ENCODE data around the gene DEFB129. TPM values are rescaled to one million over a fixed set of nuclear protein-coding genes. Genes with fewer than 3 reads are reported as not detected.
"Not testable (repeated sequence)": the region's sequence is repeated elsewhere in the genome, so short reads cannot be mapped to it uniquely, and the experiment has no call there.

Gene DEFB129, protein sequence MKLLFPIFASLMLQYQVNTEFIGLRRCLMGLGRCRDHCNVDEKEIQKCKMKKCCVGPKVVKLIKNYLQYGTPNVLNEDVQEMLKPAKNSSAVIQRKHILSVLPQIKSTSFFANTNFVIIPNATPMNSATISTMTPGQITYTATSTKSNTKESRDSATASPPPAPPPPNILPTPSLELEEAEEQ
- polyA plus RNA-seq (2013), result not detected

GRCh38 chr20:226958-227357 lies at the start of gene DEFB129:
DEFB129 (plus strand) TSS chr20:227258; CDS start chr20:227289, 31 bp downstream.
- 96% methylated on average over 2 of the region's 3 CpGs for WGBS (ENCODE audit: insufficient coverage)
- CTCF ChIA-PET, result interaction anchor here (0.7 to 4.5 kb wide), 8 partner anchors 10 to 40 kb away, joined by 3 to 19 read pairs (median 4); no protein-coding TSS in a partner anchor

DNA sequence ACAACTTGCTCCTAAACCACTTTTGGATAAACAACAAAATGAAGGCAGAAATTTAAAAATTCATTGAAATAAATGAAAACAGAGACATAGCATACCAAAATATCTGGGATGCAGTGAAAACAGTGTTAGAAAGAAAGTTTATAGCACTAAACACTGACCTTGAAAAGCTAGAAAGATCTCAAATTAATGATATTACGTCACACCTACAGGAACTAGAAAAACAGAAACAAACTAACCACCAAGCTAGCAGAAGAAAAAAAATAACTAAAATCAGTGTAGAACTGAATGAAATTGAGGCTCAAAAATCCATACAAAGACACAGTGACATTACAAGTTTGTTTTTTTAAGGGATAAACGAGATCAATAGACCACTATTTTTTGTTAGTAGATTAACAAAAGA lies 42.8 kb upstream of the DEFB129 start:
- no peaks in the 10 kb centered on the region for H3K36me3 ChIP-seq (ENCODE audit: control insufficient read depth in 4 of 4, insufficient read depth in 4 of 4, low read length in 3 of 4)
- ChIA-PET POLR2A (no interaction called here), CTCF (no interaction called here)
- WGBS (ENCODE audit: insufficient coverage), result no CpG with 5 or more reads among the region's 2 CpGs
- no peaks in the 10 kb centered on the region for H3K4me1 ChIP-seq (ENCODE audit: control extremely low read depth in 1 of 4, control insufficient read depth in 4 of 4, insufficient read depth in 4 of 4, low read length in 3 of 4)
- peaks cover 0 to 10% (median 3%) of the 10 kb centered on the region in 5 experiments for H3K27me3 ChIP-seq (replicated peaks in 2 of 5; ENCODE audit: control insufficient read depth in 4 of 5, insufficient read depth in 5 of 5, low read length in 4 of 5)
- peaks cover 0 to 18% (median 2%) of the 10 kb centered on the region in 5 experiments for H3K9me3 ChIP-seq (ENCODE audit: control extremely low read depth in 1 of 5, control insufficient read depth in 4 of 5, insufficient read depth in 2 of 5, low read depth in 1 of 5, low read length in 4 of 5)
- no peak overlapping the region for H3K4me3 ChIP-seq (ENCODE audit: control insufficient read depth in 1 of 7, extremely low read depth in 1 of 7, insufficient read depth in 4 of 7, low read depth in 2 of 7, low read length in 6 of 7)
- DNase-seq, result no peak
- H3K27ac ChIP-seq (ENCODE audit: insufficient read depth in 1 of 2, low read depth in 1 of 2, low read length in 2 of 2, poor library complexity in 1 of 2, severe bottlenecking in 2 of 2), result no peak overlapping the region

More at GRCh38 chr20:226958-227357, at the start of gene DEFB129:
- Histone ChIP-seq H3K9me3 (ENCODE audit: control extremely low read depth in 1 of 5, control insufficient read depth in 4 of 5, insufficient read depth in 2 of 5, low read depth in 1 of 5, low read length in 4 of 5) (no peaks in the 10 kb centered on the region), H3K4me1 (ENCODE audit: control extremely low read depth in 1 of 4, control insufficient read depth in 4 of 4, insufficient read depth in 4 of 4, low read length in 3 of 4) (peaks cover 6 to 16% (median 13%) of the 10 kb centered on the region in 4 experiments), H3K27ac (ENCODE audit: insufficient read depth in 1 of 2, low read depth in 1 of 2, low read length in 2 of 2, poor library complexity in 1 of 2, severe bottlenecking in 2 of 2) (no peak within 1 kb of the TSS), H3K4me3 (ENCODE audit: control insufficient read depth in 1 of 7, extremely low read depth in 1 of 7, insufficient read depth in 4 of 7, low read depth in 2 of 7, low read length in 6 of 7) (peak within 1 kb of the TSS in 1 of 7 experiments; percentile 33), H3K27me3 (replicated peaks in 2 of 5; ENCODE audit: control insufficient read depth in 4 of 5, insufficient read depth in 5 of 5, low read length in 4 of 5) (no peaks in the 10 kb centered on the region), H3K36me3 (ENCODE audit: control insufficient read depth in 4 of 4, insufficient read depth in 4 of 4, low read length in 3 of 4) (no peaks in the 10 kb centered on the region)
- POLR2A ChIA-PET, result interaction anchor here (0.6 kb wide), 1 partner anchor 431 kb away, joined by 5 read pairs; no protein-coding TSS in a partner anchor
- DNase-seq, result no peak

GRCh38 chr20:187733-188132 lies 39.3 kb upstream of the DEFB129 start:
- ChIA-PET CTCF (no interaction called here), POLR2A (no interaction called here)
- H3K36me3 ChIP-seq (ENCODE audit: control insufficient read depth in 4 of 4, insufficient read depth in 4 of 4, low read length in 3 of 4), result no peaks in the 10 kb centered on the region
- H3K4me3 ChIP-seq (ENCODE audit: control insufficient read depth in 1 of 7, extremely low read depth in 1 of 7, insufficient read depth in 4 of 7, low read depth in 2 of 7, low read length in 6 of 7), result no peak overlapping the region
- H3K27ac ChIP-seq (ENCODE audit: insufficient read depth in 1 of 2, low read depth in 1 of 2, low read length in 2 of 2, poor library complexity in 1 of 2, severe bottlenecking in 2 of 2), result no peak overlapping the region
- H3K27me3 ChIP-seq (replicated peaks in 2 of 5; ENCODE audit: control insufficient read depth in 4 of 5, insufficient read depth in 5 of 5, low read length in 4 of 5), result peaks cover 0 to 7% (median 4%) of the 10 kb centered on the region in 5 experiments
- no peaks in the 10 kb centered on the region for H3K4me1 ChIP-seq (ENCODE audit: control extremely low read depth in 1 of 4, control insufficient read depth in 4 of 4, insufficient read depth in 4 of 4, low read length in 3 of 4)
- DNase-seq, result no peak
- 38% methylated on average over 1 of the region's 2 CpGs for whole genome bisulfite sequencing (ENCODE audit: insufficient coverage)
- peaks cover 0 to 21% (median 4%) of the 10 kb centered on the region in 5 experiments for H3K9me3 ChIP-seq (ENCODE audit: control extremely low read depth in 1 of 5, control insufficient read depth in 4 of 5, insufficient read depth in 2 of 5, low read depth in 1 of 5, low read length in 4 of 5)

- H3K27ac ChIP-seq (ENCODE audit: insufficient read depth in 1 of 2, low read depth in 1 of 2, low read length in 2 of 2, poor library complexity in 1 of 2, severe bottlenecking in 2 of 2), result no peak within 1 kb of the TSS
- WGBS (ENCODE audit: insufficient coverage), result 78% methylated on average over 5 of the region's 7 CpGs
- H3K27me3 ChIP-seq (replicated peaks in 2 of 5; ENCODE audit: control insufficient read depth in 4 of 5, insufficient read depth in 5 of 5, low read length in 4 of 5), result peaks cover 0 to 9% (median 4%) of the 10 kb centered on the region in 5 experiments
- no peak within 1 kb of the TSS for H3K4me3 ChIP-seq (ENCODE audit: control insufficient read depth in 1 of 7, extremely low read depth in 1 of 7, insufficient read depth in 4 of 7, low read depth in 2 of 7, low read length in 6 of 7)
- ChIA-PET POLR2A (no interaction called here), CTCF (no interaction called here)
- no peaks in the 10 kb centered on the region for H3K36me3 ChIP-seq (ENCODE audit: control insufficient read depth in 4 of 4, insufficient read depth in 4 of 4, low read length in 3 of 4)
- peaks cover 0 to 9% (median 4%) of the 10 kb centered on the region in 5 experiments for H3K9me3 ChIP-seq (ENCODE audit: control extremely low read depth in 1 of 5, control insufficient read depth in 4 of 5, insufficient read depth in 2 of 5, low read depth in 1 of 5, low read length in 4 of 5)
- H3K4me1 ChIP-seq (ENCODE audit: control extremely low read depth in 1 of 4, control insufficient read depth in 4 of 4, insufficient read depth in 4 of 4, low read length in 3 of 4), result no peaks in the 10 kb centered on the region
- DNase-seq, result no peak
These were observed 37.4 kb upstream of the DEFB129 start, which contains the start of gene DEFB128 for GRCh38 chr20:189611-190010. DEFB128 (minus strand) TSS chr20:189711; CDS start chr20:189623, 88 bp downstream.

GRCh38 chr20:198225-198624 lies 28.8 kb upstream of the DEFB129 start:
- no peak overlapping the region for H3K4me3 ChIP-seq (ENCODE audit: control insufficient read depth in 1 of 7, extremely low read depth in 1 of 7, insufficient read depth in 4 of 7, low read depth in 2 of 7, low read length in 6 of 7)
- no CpG with 5 or more reads among the region's 1 CpG for whole genome bisulfite sequencing (ENCODE audit: insufficient coverage)
- ChIA-PET POLR2A (no interaction called here), CTCF (no interaction called here)
- H3K27ac ChIP-seq (ENCODE audit: insufficient read depth in 1 of 2, low read depth in 1 of 2, low read length in 2 of 2, poor library complexity in 1 of 2, severe bottlenecking in 2 of 2), result no peak overlapping the region
- no peaks in the 10 kb centered on the region for H3K9me3 ChIP-seq (ENCODE audit: control extremely low read depth in 1 of 5, control insufficient read depth in 4 of 5, insufficient read depth in 2 of 5, low read depth in 1 of 5, low read length in 4 of 5)
- no peaks in the 10 kb centered on the region for H3K36me3 ChIP-seq (ENCODE audit: control insufficient read depth in 4 of 4, insufficient read depth in 4 of 4, low read length in 3 of 4)
- DNase-seq, result no peak
- no peaks in the 10 kb centered on the region for H3K4me1 ChIP-seq (ENCODE audit: control extremely low read depth in 1 of 4, control insufficient read depth in 4 of 4, insufficient read depth in 4 of 4, low read length in 3 of 4)
- peaks cover 0 to 9% (median 0%) of the 10 kb centered on the region in 5 experiments for H3K27me3 ChIP-seq (replicated peaks in 2 of 5; ENCODE audit: control insufficient read depth in 4 of 5, insufficient read depth in 5 of 5, low read length in 4 of 5)

DNA sequence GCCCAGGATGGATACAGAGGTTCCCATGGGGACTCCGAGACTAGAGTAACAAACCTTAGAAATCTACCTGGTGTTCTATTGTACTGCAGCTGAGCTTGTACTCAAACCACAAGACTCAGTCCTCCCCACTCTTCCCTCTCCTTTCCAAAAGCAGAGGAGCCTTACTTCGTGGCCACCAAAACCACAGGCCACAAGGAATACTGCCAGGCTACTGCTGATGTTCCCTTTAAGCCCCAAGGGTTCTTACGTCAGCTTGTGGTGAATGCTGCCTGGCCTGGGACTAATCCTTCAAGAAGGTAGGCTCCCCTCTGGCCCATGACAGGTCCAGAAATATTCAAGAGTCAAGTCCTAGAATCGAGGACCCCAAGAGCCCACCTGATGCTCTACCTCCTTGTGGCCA lies 27.1 kb upstream of the DEFB129 start:
- POLR2A ChIA-PET, result no interaction called here
- 71% methylated on average over 4 of the region's 4 CpGs for WGBS (ENCODE audit: insufficient coverage)
- Histone ChIP-seq H3K4me3 (ENCODE audit: control insufficient read depth in 1 of 7, extremely low read depth in 1 of 7, insufficient read depth in 4 of 7, low read depth in 2 of 7, low read length in 6 of 7) (no peak overlapping the region), H3K27ac (ENCODE audit: insufficient read depth in 1 of 2, low read depth in 1 of 2, low read length in 2 of 2, poor library complexity in 1 of 2, severe bottlenecking in 2 of 2) (no peak overlapping the region), H3K27me3 (replicated peaks in 2 of 5; ENCODE audit: control insufficient read depth in 4 of 5, insufficient read depth in 5 of 5, low read length in 4 of 5) (peaks cover 0 to 7% (median 0%) of the 10 kb centered on the region in 5 experiments), H3K36me3 (ENCODE audit: control insufficient read depth in 4 of 4, insufficient read depth in 4 of 4, low read length in 3 of 4) (no peaks in the 10 kb centered on the region), H3K4me1 (ENCODE audit: control extremely low read depth in 1 of 4, control insufficient read depth in 4 of 4, insufficient read depth in 4 of 4, low read length in 3 of 4) (no peaks in the 10 kb centered on the region), H3K9me3 (ENCODE audit: control extremely low read depth in 1 of 5, control insufficient read depth in 4 of 5, insufficient read depth in 2 of 5, low read depth in 1 of 5, low read length in 4 of 5) (no peaks in the 10 kb centered on the region)
- DNase-seq, result peak in 1 of 3 donors; percentile 11
- CTCF ChIA-PET, result no interaction called here

DNA sequence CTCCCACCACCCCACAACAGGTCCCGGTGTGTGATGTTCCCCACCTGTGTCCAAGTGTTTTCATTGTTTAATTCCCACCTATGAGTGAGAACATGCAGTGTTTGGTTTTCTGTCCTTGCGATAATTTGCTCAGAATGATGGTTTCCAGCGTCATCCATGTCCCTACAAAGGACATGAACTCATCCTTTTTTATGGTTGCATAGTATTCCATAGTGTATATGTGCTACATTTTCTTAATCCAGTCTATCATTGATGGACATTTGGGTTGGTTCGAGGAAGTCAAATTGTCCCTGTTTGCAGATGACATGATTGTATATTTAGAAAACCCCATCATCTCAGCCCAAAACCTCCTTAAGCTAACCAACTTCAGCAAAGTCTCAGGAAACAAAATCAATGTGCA lies 23.4 kb upstream of the DEFB129 start:
- H3K36me3 ChIP-seq (ENCODE audit: control insufficient read depth in 4 of 4, insufficient read depth in 4 of 4, low read length in 3 of 4); H3K9me3 ChIP-seq (ENCODE audit: control extremely low read depth in 1 of 5, control insufficient read depth in 4 of 5, insufficient read depth in 2 of 5, low read depth in 1 of 5, low read length in 4 of 5); H3K4me3 ChIP-seq (ENCODE audit: control insufficient read depth in 1 of 7, extremely low read depth in 1 of 7, insufficient read depth in 4 of 7, low read depth in 2 of 7, low read length in 6 of 7); H3K27me3 ChIP-seq (replicated peaks in 2 of 5; ENCODE audit: control insufficient read depth in 4 of 5, insufficient read depth in 5 of 5, low read length in 4 of 5); DNase-seq; H3K4me1 ChIP-seq (ENCODE audit: control extremely low read depth in 1 of 4, control insufficient read depth in 4 of 4, insufficient read depth in 4 of 4, low read length in 3 of 4); POLR2A ChIA-PET; H3K27ac ChIP-seq (ENCODE audit: insufficient read depth in 1 of 2, low read depth in 1 of 2, low read length in 2 of 2, poor library complexity in 1 of 2, severe bottlenecking in 2 of 2): not testable (repeated sequence)
- WGBS (ENCODE audit: insufficient coverage), result 100% methylated on average over 1 of the region's 4 CpGs
- CTCF ChIA-PET, result interaction anchor here (1.1 kb wide), 1 partner anchor 10 kb away, joined by 3 read pairs; no protein-coding TSS in a partner anchor
